Measurements from ENCODE around the gene ATF7IP.
"Not testable (repeated sequence)": the region's sequence is repeated elsewhere in the genome, so short reads cannot be mapped to it uniquely, and the experiment has no call there.

Gene ATF7IP

DNA sequence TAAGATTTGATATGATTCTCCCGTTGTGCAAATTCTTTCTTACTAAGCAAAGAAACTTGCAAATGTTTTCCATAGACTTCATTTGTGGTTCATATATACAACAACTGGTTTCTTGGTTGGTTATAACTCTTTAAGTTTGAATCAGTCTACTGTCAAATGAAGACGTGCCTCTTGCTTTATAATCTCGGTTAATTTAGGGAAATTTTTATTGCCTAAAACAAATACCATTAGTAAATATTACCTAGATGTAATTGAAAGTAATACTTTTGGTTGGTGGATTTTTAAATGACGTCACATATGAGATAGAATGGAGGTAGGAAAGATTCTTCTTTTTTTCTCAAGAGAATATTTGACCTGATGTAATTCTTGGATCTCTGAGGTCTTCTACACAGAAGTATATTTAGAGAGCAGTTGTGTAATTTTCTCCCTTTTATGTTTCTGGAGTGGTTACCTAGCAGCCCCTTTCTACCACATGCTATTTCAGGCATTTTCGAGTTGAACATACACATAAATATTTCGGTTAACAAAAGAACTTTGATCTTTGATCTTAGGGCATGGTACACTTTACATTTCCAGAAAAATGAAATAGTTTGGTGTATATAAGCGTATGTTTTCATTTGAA lies 1.7 kb downstream of the ATF7IP start:
- peak; percentile 17 for DNase-seq

DNA sequence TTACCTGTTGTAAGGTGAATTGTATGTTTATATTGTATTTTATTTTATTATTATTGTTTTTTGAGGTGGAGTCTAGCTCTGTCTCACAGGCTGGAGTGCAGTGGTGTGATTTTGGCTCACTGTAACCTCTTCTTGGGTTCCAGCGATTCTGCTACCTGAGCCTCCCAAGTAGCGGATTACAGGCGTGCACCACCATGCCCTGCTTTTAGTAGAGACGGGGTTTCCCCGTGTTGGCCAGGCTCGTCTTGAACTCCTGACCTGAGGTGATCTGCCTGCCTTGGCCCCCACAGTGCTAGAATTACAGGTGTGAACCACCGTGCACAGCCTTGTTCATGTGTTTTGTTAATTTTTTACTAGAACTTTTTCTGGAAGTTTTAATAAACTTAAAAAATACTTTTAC lies 3.8 kb downstream of the ATF7IP start:
- no peak for DNase-seq

DNA sequence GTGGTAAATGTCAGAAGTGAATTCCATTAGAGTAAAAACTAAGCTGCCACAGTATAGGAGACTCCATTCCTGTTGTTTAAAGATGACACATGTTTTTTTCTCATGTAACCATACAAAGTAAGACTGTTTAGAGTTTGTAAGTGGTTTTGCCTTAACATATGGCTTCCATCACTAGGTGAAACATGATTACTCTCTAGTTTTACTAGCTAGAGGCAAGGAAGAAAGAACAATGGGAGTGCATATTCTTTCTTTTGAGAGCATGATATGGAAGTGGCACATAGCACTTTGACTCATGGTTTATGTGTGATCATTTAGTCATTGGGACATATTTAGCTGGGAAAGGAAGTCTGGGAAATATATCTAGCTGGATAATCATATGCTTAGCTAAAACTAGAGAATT lies 7.7 kb downstream of the ATF7IP start:
- peak; percentile 60 for DNase-seq

DNA sequence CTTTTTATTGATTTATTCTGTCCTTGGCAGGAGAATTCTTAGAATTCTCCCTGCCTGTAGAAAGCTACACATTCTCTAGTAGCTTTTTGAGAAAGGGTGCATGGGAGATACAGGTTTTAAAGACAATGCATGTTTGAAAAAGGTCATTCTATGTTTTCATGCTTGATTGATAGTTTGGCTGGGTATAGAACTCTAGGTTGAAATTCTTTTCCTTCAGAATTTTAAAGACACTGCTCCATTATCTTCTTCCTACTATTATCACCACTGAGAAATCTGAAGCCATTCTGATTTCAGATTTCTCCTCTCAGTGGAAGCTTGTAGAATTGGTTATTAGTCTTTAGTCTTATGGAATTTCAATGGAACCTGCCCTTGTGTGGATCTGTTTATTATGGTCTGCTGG lies 14.0 kb downstream of the ATF7IP start:
- no peak for DNase-seq

DNA sequence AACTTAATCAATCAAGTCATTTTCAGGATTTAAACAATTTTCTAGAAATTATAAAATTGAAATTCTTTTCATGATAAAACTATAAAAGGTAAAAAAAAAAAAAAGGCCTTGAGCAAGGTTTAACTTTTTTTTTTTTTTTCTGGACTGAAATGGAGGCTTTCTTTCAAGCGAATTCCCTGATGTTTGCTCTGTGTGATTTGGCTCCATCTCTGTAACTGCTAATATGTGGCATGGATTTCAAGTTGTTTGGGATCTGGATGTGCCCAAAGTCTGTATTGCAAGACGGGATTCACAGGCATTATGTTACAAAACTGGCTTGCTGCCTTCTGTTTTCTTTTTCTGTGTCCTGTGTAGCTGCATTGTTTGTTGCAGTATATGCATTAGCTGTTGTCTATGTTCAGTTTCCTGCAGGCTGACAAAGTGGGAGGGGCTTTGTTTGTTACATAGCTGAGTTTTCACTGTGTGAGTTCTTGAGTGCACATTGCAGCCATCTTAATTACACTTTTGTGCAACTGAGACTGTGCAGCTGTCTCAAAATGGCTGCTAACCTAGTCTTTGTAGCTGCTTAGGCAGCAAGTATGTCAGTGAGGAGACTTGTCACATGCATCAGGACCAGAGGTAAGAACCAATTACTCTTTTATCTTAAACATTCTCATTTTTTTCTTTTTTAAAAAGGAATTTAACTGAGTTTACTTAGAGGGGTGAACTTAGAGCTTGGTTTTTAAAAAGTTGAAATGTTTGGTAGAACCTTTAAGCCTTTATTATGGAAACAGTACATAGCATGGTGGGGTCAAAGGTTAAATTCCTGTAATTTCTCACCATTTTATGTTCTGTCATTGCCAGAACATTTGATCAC lies 19.5 kb downstream of the ATF7IP start:
- peak; percentile 91 for DNase-seq

DNA sequence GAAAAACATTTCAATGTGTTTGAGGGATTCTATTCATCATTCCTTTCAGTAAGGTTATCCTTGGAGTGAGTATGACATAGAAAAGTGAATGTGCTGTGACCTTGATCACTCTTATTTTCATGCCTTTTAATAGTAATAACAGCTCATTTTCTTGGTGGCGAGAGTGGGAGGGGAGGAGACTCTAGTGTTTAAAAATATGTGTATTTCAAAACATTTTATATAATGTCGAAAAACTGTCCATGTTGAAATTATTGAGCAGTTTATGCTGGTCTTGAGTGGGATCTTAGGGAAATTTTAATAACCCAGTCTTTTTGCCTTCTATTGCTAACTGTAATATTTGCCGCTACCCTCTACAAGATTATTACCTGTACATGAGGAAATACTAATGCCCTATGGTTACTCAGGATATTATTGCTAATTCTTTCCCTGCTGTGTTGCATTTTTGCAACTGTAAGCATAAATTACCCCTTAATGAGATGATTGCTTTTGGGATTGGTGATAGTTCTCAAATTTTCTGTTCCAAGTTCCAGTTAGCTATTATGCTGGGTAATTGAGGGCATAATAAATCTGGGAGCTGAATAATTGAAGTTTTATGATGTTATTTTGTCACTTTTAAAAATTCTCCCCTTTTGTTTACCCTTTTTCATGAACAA lies 21.9 kb downstream of the ATF7IP start:
- no peak for DNase-seq

DNA sequence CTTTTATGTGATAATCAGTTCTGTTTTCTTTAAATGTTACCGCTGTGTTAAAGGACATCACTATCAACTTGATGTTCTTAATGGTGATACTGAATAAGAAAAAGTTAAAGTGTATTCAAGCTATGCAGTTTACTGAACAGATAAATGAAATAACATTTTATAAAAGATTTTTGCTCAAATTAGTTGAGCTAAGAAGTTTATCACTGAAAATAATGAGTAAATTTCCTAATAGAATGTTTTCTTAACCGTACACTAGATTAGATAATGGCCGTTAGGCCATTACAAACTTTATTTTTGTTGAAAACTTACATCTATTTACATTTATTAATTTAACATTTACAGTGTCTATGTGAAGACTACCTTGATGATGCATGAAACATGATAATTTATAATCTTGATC lies 25.0 kb downstream of the ATF7IP start:
- no peak for DNase-seq

DNA sequence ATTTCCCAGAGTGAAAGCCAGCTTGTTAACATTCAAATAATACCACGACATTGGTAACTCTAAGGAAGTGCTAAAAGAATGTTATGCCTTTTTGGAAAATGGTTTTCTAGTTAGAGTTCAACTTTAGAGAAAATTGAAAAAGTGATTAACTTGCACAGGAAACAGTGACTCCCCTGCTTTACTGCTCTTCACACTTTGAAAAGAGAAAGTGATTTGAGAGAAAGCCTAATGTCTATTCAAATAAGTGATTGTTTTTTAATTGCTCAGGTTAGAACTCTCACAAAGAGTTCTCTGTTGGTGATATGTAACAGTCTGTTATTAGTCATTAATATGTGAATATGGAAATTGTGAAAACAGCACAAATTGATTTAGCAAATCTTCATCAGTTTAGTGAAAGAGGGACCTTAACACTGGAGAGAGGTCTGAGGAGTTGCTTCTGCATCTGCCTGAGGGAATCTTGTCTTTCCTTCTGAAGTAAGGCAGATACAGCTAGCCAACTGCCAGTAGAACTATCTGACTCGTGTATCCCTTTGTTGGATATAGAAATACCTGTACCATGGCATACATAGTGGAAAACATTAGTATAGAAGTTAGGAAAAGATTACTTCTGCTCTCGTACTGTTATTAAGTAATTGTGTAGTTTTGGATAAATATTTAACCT lies 25.5 kb downstream of the ATF7IP start:
- no peak for DNase-seq

DNA sequence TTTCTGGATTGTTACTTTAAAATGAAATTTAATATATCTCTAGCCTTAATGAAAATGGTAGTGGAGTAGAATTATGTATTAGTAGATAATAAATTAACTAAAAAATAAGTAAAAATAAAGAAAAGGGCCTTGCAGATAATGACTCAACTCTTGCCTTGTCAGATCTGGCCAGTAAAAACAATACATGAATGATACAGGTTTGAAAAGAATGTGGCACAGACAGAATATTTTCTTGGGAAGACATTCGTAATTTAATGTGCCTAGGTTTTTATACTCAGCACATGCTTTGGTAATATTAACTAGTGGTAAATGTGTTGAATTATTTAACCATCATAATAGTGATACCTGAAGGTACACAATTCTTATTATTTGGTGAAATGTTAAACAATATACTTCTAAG lies 28.3 kb downstream of the ATF7IP start:
- DNase-seq: peak; percentile 57

DNA sequence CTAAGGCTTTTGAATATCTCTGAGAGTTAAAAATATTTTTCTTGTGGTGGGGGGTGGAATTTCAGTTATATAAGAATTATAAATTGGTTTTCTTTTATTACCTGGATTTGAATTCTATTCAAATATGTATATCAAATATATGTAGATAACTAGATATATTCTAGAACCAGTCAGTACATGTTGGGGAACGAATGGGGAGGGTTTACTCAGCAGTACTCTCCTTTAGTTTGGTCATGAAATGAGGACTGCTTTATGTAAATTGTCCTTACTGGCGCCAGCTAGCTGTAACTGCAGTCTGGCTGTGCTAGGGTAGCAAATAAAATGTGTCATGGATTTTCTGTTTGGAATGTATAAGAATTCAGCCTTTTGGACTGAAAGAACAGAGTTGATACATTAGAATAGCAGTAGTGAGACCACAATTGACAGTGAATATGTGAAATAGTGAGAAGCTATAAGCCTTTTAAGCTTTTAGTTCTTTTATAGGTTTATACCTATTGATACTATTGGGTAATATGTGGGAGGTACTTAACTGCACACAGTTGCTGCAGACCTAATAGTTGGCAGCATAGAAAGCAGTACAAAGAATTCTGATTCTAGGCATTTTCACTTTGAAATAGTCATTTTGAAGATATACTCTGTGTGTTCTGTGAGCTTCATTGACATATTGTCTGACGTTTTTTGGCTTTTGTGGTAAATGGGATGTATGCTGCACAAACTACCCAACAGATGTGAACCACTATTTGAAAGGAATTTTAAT lies 29.0 kb downstream of the ATF7IP start:
- DNase-seq: peak; percentile 85

DNA sequence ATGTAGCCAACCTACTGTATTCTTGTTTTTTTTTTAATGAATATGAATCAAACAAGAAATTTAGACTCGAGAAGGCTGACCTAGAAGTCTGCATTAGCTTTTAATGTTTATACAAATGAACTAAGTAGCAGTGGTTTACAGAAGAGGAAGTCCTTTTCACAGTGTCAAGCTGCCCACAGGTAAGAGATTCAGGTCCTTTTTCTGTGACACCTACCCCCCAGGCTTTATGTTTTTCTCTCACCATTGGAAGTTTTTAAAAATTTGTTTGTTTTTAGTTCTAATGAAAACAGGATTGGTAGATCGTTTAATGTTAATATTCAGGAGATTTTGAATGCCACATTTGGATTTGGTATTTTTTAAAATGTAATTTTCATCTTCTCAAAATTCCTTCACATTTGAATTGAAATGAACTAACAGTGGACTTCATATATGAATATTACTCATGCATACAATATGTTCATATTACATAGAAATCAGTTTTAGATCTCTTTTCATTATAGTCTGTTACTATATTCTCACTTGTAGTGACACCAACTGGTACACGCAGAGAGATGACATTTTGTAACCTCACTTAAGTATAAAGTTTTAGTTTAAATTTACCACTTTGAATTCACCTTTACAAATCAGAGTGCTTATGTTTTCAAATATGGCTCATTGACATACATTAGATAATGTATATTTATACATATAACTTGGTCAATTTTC lies 29.7 kb downstream of the ATF7IP start:
- DNase-seq: no peak

DNA sequence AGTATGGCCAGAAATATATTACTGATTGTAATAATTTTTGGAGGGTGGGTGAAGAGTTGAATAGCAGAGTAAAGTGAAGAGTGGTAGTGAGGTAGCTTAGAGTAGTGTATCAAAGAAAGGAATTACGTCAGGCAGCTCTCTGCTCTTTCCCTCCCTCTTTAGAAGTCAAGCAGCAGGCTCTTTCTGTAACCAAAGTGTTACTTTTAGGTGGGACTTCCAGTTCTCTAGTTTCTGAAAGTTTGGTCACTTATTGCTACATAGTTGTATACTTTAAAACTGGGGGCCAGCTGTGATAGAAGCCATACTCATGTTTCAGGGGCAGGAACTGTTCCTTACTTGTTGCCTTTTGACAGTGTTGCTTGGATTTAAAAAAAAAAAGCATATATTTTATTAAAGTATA lies 30.6 kb downstream of the ATF7IP start:
- DNase-seq: no peak

DNA sequence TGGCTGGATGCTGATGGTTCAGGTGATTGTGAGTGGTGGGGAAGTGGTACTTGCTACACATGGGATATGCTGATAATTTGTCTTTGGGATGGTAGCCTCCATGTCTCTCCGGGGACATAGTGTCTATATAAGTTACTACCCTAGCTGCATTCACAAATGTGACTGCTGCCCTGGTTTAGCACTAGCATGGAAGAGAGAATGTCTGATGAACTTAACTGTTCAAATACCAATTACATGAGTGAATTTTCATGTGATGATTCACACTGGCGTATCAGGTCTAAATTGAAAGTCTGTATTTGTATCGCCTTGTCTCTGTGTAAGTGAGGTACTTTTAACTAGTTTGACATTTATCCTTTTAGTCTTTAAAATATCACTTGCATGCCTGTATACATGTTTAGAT lies 34.4 kb downstream of the ATF7IP start:
- DNase-seq: peak; percentile 69

DNA sequence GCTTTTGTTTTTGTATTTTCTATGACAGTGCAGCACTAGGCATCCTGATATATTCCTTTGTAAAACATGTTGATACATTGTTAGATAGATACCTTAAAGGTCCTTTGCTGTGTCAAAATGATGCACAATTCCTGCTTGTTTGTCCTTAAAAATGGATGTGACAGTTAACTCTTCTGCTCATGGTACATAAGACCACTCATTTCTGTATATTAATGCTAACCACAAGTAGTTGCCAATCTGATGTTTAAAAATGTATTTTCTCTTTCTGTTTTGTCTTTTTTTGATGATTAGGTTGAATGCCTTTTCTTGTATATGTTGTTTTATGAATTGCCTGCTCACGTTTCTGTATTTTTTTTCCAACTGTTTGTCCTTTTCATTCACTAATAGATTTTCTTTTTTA lies 35.1 kb downstream of the ATF7IP start:
- no peak for DNase-seq

DNA sequence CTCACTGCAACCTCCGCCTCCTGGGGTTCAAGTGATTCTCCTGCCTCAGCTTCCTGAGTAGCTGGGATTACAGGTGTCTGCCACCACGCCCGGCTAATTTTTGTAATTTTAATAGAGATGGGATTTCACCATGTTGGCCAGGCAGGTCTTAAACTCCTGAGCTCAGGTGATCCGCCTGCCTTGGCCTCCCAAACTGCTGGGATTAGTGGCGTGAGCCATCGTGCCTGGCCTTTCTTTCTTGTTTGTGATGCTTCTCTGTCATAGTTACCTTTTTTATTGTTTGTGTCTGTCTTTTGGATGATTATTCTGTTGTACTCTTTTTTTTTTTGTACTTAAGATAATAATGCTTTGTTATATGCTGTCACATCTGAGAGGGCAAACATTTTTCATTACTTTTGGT lies 35.8 kb downstream of the ATF7IP start:
- not testable (repeated sequence) for DNase-seq

DNA sequence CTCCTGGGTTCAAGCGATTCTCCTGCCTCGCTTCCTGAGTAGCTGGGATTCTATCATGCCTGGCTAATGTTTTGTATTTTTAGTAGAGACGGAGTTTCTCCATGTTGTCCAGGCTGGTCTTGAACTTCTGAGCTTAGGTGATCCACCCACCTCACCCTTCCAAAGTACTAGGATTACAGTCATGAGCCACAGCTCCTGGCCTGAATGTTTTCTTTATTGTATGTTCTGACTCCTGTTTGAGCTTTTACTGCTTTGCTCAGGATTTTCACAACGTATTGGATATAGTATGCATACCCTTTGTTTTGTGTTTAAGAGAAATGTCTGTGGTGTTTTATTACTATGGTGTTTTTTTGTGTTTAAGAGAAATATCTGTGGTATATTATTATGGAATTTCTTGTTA lies 37.2 kb downstream of the ATF7IP start:
- DNase-seq: no peak

DNA sequence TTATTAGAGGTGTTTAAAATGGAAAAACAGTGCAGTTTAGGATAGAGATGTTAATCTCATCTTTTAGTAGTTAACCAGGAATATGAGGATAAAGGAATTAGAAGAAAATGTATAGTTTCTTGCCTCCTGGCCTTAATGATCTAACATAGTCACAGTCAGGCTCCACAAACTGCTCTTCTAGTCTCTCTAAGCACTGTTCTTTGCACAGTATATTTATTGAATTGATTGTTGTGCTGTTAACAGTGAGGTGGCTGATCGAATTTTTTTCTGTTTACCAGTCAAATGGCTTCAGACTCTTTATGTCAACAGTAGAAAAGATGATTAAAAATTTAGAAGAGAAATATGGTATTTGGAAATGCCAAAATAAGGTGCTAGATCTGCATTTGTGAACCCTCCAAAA lies 37.8 kb downstream of the ATF7IP start:
- no peak for DNase-seq

DNA sequence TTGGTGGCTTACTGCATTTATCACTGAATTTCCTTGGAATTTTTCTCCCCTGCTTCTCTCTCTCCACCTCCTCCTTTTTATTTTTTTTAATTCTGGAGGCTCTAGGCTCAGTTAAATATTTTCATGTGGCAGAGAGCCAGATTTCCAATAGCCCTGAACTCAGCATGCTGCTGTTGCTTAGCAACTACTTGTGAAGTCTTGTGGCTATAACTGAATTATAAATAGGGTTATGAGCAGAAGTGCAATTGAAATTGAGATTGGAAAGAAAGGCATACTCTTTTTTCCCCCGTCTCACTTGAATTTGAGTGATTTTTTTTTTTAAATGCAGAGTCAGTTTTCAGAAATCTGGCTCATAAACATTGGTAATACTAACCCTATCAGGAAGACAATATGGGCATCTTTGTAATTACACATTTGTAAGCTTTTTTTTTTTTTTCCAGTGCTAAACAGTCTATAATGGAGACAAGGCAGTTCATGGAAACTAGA lies 38.3 kb downstream of the ATF7IP start:
- peak; percentile 89 for DNase-seq

DNA sequence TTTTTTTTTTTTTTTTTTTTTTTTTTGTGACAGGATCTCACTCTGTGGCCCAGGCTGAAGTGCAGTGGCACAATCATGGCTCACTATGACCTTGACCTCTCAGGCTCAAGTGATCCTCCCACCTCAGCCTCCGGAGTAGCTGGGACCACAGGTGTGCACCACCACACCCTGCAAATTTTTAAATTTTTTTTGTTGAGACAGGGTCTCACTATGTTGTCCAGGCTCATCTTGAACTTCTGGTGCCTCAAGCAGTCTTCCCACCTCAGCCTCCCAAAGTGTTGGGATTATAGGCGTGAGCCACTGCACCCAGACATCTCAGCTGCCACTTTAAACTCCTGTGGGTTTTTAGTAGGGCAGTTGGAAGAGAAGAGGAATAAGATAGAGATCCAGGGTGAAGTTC lies 39.9 kb downstream of the ATF7IP start:
- DNase-seq: not testable (repeated sequence)

DNA sequence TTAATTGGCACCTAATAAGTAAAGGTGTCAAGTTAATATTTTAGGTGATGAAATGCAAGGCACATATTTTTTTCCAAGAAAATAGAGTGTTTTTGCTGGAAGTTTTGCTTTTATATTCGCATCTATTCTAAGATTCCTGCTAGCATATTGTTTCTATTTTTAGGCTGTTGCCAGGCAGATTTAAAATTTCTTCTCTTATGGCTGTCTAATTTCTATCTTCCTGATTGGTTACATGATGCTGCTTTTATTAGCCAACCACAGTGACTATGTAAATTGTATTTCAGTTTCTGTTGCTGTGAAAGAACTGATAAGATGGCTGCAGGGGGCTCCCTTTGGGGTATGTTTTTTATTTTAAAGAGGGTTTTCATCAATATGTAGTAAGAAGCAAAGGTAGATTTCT lies 42.7 kb downstream of the ATF7IP start:
- DNase-seq: peak; percentile 45

DNA sequence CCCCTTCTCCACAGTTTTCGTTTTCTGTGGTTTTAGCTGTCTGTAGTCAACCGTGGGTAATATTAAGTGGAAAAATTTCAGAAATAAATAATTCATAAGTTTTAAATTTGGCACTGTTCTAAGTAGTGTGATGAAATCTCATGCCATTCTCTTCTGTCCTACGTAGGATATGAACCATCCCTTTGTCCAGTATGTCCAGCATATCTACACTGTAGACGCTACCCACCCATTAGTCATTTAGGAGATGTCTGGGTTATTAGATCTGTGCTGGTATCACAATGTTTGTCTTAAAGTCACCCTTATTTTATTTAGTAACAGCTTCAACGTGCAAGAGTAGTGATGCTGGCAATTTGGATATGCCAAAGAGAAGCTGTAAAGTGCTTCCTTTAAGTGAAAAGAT lies 44.7 kb downstream of the ATF7IP start:
- no peak for DNase-seq

Data from fibroblast of skin of back (primary cell).